IMR-90 (cell line): ENCODE results near the gene ADAMTS14. TPM values are rescaled to one million over a fixed set of nuclear protein-coding genes. Genes with fewer than 3 reads are reported as not detected.

Experiments
- ATAC-seq: fragments of 200-7000 bp; cut with Tn5 transposase; 2 replicates; pipeline ENCODE4 v1.9.1; 2020; ENCODE audit warnings: low read depth, mild to moderate bottlenecking, moderate library complexity
- BruUV-seq: library from RNA; stranded (reverse); fragments of 400-500 nt; replicated peaks from 2 replicates; lab custom pipeline; 2021; lab: Mats Ljungman, UMichigan
- CTCF ChIA-PET: fragments of 300-600 bp; formaldehyde crosslinking; extraction: SDS; loops from one replicate; lab custom pipeline; 2021; ENCODE audit warnings: antibody characterized with exemption; lab: Yijun Ruan, JAX
- POLR2A ChIA-PET: fragments of 300-600 bp; sonication (Branson Sonifier 250); formaldehyde crosslinking; loops from one replicate; lab custom pipeline; 2022; ENCODE audit warnings: antibody characterized with exemption; ENCODE audit not compliant: unreplicated experiment; lab: Charles Lee
- DNase-seq: peaks from one replicate; pipeline ENCODE4 v3.0.0; 2013
- H2AFZ ChIP-seq: replicated peaks from 2 replicates; pipeline ENCODE3; 2013; ENCODE audit warnings: low read length, mild to moderate bottlenecking; ENCODE audit not compliant: poor library complexity
- H2AK5ac ChIP-seq: 2 replicates; pipeline ENCODE4 v1.6.1; 2013; ENCODE audit warnings: low read depth, low read length, inconsistent platforms
- H2AK9ac ChIP-seq: replicated peaks from 2 replicates; pipeline ENCODE3; 2013; ENCODE audit warnings: mild to moderate bottlenecking, low read depth, low read length, moderate library complexity; ENCODE audit not compliant: poor library complexity
- H2BK120ac ChIP-seq: 2 replicates; pipeline ENCODE4 v1.6.1; 2013; ENCODE audit warnings: low read depth, low read length, inconsistent platforms
- H2BK15ac ChIP-seq: 3 replicates; pipeline ENCODE4 v1.6.1; 2013; ENCODE audit warnings: low read depth, low read length, inconsistent platforms
- H2BK20ac ChIP-seq: 2 replicates; pipeline ENCODE4 v1.6.1; 2013; ENCODE audit warnings: low read depth, mild to moderate bottlenecking, inconsistent platforms, low read length, moderate library complexity
- H2BK5ac ChIP-seq: 2 replicates; pipeline ENCODE4 v1.6.1; 2013; ENCODE audit warnings: mild to moderate bottlenecking, low read depth, low read length, inconsistent platforms; ENCODE audit not compliant: poor library complexity, severe bottlenecking
- H3K14ac ChIP-seq: replicated peaks from 2 replicates; pipeline ENCODE4 v1.6.1; 2013; ENCODE audit warnings: low read depth, low read length, inconsistent platforms
- H3K18ac ChIP-seq: 2 replicates; pipeline ENCODE4 v1.6.1; 2013; ENCODE audit warnings: low read depth, low read length, control low read depth
- H3K23ac ChIP-seq: 2 replicates; pipeline ENCODE4 v1.6.1; 2013; ENCODE audit warnings: low read depth, low read length, inconsistent platforms
- H3K27ac ChIP-seq: 2 replicates; pipeline ENCODE4 v1.5.1; 2013; ENCODE audit warnings: mild to moderate bottlenecking, control low read depth, low read length; ENCODE audit not compliant: insufficient read depth
- H3K27me3 ChIP-seq: 2 replicates; pipeline ENCODE4 v1.6.1; 2013; ENCODE audit warnings: low read length; ENCODE audit not compliant: control insufficient read depth, insufficient read depth
- H3K36me3 ChIP-seq: 2 replicates; pipeline ENCODE4 v1.6.1; 2013; ENCODE audit warnings: low read length, mixed read lengths; ENCODE audit not compliant: control insufficient read depth, insufficient read depth
- H3K4ac ChIP-seq: 2 replicates; pipeline ENCODE4 v1.6.1; 2013; ENCODE audit warnings: low read depth, low read length, inconsistent platforms
- H3K4me1 ChIP-seq: 2 replicates; pipeline ENCODE4 v1.6.1; 2013; ENCODE audit warnings: low read length, mixed read lengths; ENCODE audit not compliant: control insufficient read depth, insufficient read depth
- H3K4me2 ChIP-seq: 2 replicates; pipeline ENCODE4 v1.6.1; 2013; ENCODE audit warnings: low read depth, mild to moderate bottlenecking, control low read depth, low read length, moderate library complexity
- H3K4me3 ChIP-seq: 2 replicates; pipeline ENCODE4 v1.5.1; 2013; ENCODE audit warnings: low read depth, mild to moderate bottlenecking, control low read depth, low read length, moderate library complexity; ENCODE audit not compliant: insufficient read depth
- H3K56ac ChIP-seq: 2 replicates; pipeline ENCODE4 v1.6.1; 2013; ENCODE audit warnings: low read length, inconsistent platforms; ENCODE audit not compliant: insufficient read depth; ENCODE audit errors: extremely low read depth
- H3K79me1 ChIP-seq, 2 experiments: 2 replicates each; pipeline ENCODE4 v1.6.1; 2013; ENCODE audit warnings: low read length in 2 of 2, inconsistent platforms in 1 of 2, low read depth in 1 of 2
- H3K9ac ChIP-seq: 2 replicates; pipeline ENCODE4 v1.6.1; 2013; ENCODE audit warnings: low read depth, low read length, control low read depth
- H3K9me1 ChIP-seq: 2 replicates; pipeline ENCODE4 v1.6.1; 2013; ENCODE audit warnings: low read length, inconsistent platforms; ENCODE audit not compliant: insufficient read depth
- H3K9me3 ChIP-seq: 2 replicates; pipeline ENCODE4 v1.6.1; 2013; ENCODE audit warnings: low read length; ENCODE audit not compliant: control insufficient read depth, insufficient read depth
- H4K20me1 ChIP-seq: 2 replicates; pipeline ENCODE4 v1.6.1; 2013; ENCODE audit warnings: low read length, inconsistent platforms; ENCODE audit not compliant: insufficient read depth
- H4K5ac ChIP-seq: 2 replicates; pipeline ENCODE4 v1.6.1; 2013; ENCODE audit warnings: mild to moderate bottlenecking, low read depth, low read length, control low read depth
- H4K8ac ChIP-seq, 2 experiments: 2 replicates each; pipeline ENCODE4 v1.6.1; 2013; ENCODE audit warnings: low read depth in 2 of 2, low read length in 2 of 2, control low read depth in 1 of 2, inconsistent platforms in 1 of 2
- H4K91ac ChIP-seq: 2 replicates; pipeline ENCODE4 v1.6.1; 2013; ENCODE audit warnings: low read depth, low read length, inconsistent platforms; ENCODE audit not compliant: insufficient read depth
- BHLHE40 ChIP-seq: fragments of 150-350 bp; IDR thresholded peaks from 2 replicates; pipeline ENCODE4 v1.6.1; 2016; ENCODE audit warnings: mild to moderate bottlenecking, low read depth, low read length
- CEBPB ChIP-seq: IDR thresholded peaks from 2 replicates; pipeline ENCODE4 v1.6.1; 2012; ENCODE audit warnings: low read depth, low read length, improper control_type of control experiment
- CHD1 ChIP-seq: IDR thresholded peaks from 2 replicates; pipeline ENCODE4 v1.6.1; 2012; ENCODE audit warnings: low read depth, low read length, improper control_type of control experiment
- CTCF ChIP-seq: conservative IDR thresholded peaks from 2 replicates; pipeline ENCODE4 v1.5.1; 2012; ENCODE audit warnings: mild to moderate bottlenecking, low read depth, low read length, improper control_type of control experiment
- ELK1 ChIP-seq: fragments of 150-350 bp; IDR thresholded peaks from 2 replicates; pipeline ENCODE4 v1.6.1; 2016; ENCODE audit warnings: low read depth, mild to moderate bottlenecking, low read length, moderate library complexity, borderline replicate concordance
- FOS ChIP-seq: fragments of 150-350 bp; IDR thresholded peaks from 2 replicates; pipeline ENCODE4 v1.6.1; 2016; ENCODE audit warnings: low read depth, low read length
- MAZ ChIP-seq: IDR thresholded peaks from 2 replicates; pipeline ENCODE4 v1.6.1; 2012; ENCODE audit warnings: low read depth, mild to moderate bottlenecking, low read length, improper control_type of control experiment, moderate library complexity, borderline replicate concordance
- MXI1 ChIP-seq: IDR thresholded peaks from 2 replicates; pipeline ENCODE4 v1.6.1; 2012; ENCODE audit warnings: low read depth, mild to moderate bottlenecking, low read length, moderate library complexity, borderline replicate concordance
- NFE2L2 ChIP-seq: fragments of 150-350 bp; IDR thresholded peaks from 2 replicates; pipeline ENCODE4 v1.6.1; 2016; ENCODE audit warnings: low read depth, mild to moderate bottlenecking, low read length
- POLR2A ChIP-seq: IDR thresholded peaks from 2 replicates; pipeline ENCODE4 v1.6.1; 2012; ENCODE audit warnings: mild to moderate bottlenecking, low read depth, low read length
- RAD21 ChIP-seq: IDR thresholded peaks from 2 replicates; pipeline ENCODE4 v1.6.1; 2012; ENCODE audit warnings: low read length, improper control_type of control experiment
- RCOR1 ChIP-seq: IDR thresholded peaks from 2 replicates; pipeline ENCODE4 v1.6.1; 2012; ENCODE audit warnings: mild to moderate bottlenecking, low read length, improper control_type of control experiment; ENCODE audit not compliant: insufficient replicate concordance
- RFX5 ChIP-seq: IDR thresholded peaks from 2 replicates; pipeline ENCODE4 v1.8.0; 2012; ENCODE audit warnings: low read depth, mild to moderate bottlenecking, low read length, moderate library complexity
- SMC3 ChIP-seq: fragments of 150-350 bp; IDR thresholded peaks from 2 replicates; pipeline ENCODE4 v1.6.1; 2016; ENCODE audit warnings: low read depth, mild to moderate bottlenecking, antibody characterized with exemption, low read length, moderate library complexity
- WGBS, 2 experiments: methylation state at CpG; one replicate each; pipeline versions ENCODE4 v1.1.5 to v1.1.7; 2013; ENCODE audit warnings: missing lambda C conversion rate in 2 of 2; ENCODE audit not compliant: insufficient read length in 1 of 2; ENCODE audit errors: extremely low coverage in 2 of 2; 5-methylcytosine and 5-hydroxymethylcytosine counted together
- dilution Hi-C: fragments of 300-500 bp; cut with HindIII; formaldehyde crosslinking; loops from one replicate; pipeline ENCODE4 v1.14.3; 2018; ENCODE audit warnings: low sequenced_read_pairs; ENCODE audit not compliant: unreplicated experiment
- in situ Hi-C: fragments of 300-500 bp; cut with MboI; formaldehyde crosslinking; loops from 3 replicates; pipeline ENCODE4 v1.14.3; 2019; ENCODE audit warnings: low sequenced_read_pairs, inconsistent platforms, mixed read lengths
- intact Hi-C: fragments of 100-400 bp; cut with micrococcal nuclease; formaldehyde crosslinking; loops from 2 replicates; pipeline ENCODE4 v1.10.0; 2022
- polyA plus RNA-seq, 3 experiments: library from polyadenylated mRNA; depleted of rRNA; stranded (reverse); fragments of >200 nt; gene quantifications; 2 replicates each; pipeline ENCODE4 v1.2.3, GENCODE V29; 2012; ENCODE audit warnings: low replicate concordance in 1 of 3
- total RNA-seq: library from RNA; depleted of rRNA; stranded (reverse); fragments of >200 nt; gene quantifications from 2 replicates; pipeline ENCODE4 v1.2.3, GENCODE V29; 2012
- TF ChIP-seq, protein P1 (sequence below): fragments of 150-350 bp; IDR thresholded peaks from 2 replicates; pipeline ENCODE4 v1.6.1; 2017; ENCODE audit warnings: mild to moderate bottlenecking, antibody characterized with exemption, low read length, low read depth

The ADAMTS14 gene
- total and polyA plus RNA-seq, 2 of the 4 experiments (the other 2 are of a cell fraction), result under 0.01 to 0.31 TPM

DNA sequence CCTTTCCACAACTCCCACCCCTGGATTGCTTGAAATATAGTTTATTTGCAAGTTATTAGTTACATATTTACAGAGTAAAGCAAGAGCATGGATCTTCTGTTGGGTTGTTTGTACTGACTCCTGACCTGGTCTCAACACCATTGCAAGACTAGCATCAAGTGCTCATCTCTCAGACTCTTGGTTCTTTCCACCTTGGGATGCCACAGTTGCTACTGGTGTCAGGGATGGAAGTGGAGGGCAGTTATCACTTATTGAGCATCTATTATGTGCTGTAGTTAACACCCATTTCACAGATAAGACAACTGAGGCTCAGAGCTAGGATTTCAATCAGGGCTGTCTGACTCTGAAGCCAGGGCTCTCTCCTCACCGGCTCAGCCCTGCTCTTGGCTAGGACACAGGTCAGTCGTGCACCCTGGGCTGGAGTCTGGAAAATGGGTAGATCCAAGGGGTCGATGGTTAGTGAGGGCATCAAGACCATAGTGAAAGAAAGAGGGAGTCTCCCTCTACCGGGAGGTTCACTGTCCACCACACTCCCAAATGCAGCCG is 614 bp upstream of the ADAMTS14 start:
- H4K8ac ChIP-seq, result no peak overlapping the region; a peak in 1 of 4 replicates
- H3K27ac ChIP-seq, result no peak overlapping the region; the same call in 1 of the 2 replicates
- H3K27me3 ChIP-seq, result peaks cover 8% of the 10 kb centered on the region
- H3K9me3 ChIP-seq, result no peaks in the 10 kb centered on the region
- H4K91ac ChIP-seq, result 0 out of 2 replicates have a peak overlapping the region, but pooled peaks have one; percentile 28
- peak overlapping the region; percentile 35; the same call in 1 of the 2 replicates for H3K18ac ChIP-seq
- H3K4me3 ChIP-seq, result peak overlapping the region; percentile 57
- H3K4me2 ChIP-seq, result peak overlapping the region; percentile 86
- no peaks in the 10 kb centered on the region for H3K36me3 ChIP-seq
- H3K23ac ChIP-seq, result no peak overlapping the region
- peak overlapping the region; percentile 41; the same call in 1 of the 2 replicates for H2BK120ac ChIP-seq
- H3K56ac ChIP-seq, result no peak overlapping the region; the same call in 1 of the 2 replicates
- H2BK5ac ChIP-seq, result no peak overlapping the region
- ChIA-PET POLR2A (no interaction called here), CTCF (interaction anchor here (0.5 kb wide), 1 partner anchor 113 kb away, joined by 3 read pairs; no protein-coding TSS in a partner anchor)
- no peak for ATAC-seq
- H3K4ac ChIP-seq, result peak overlapping the region; percentile 14
- peak overlapping the region; percentile 58 for H3K9ac ChIP-seq
- peak overlapping the region; percentile 37; the same call in 1 of the 2 replicates for H2AK5ac ChIP-seq
- peak overlapping the region; percentile 56; the same call in 1 of the 2 replicates for H4K5ac ChIP-seq
- no TSS peak for BruUV-seq
- no CpG with 5 or more reads among the region's 5 CpGs for WGBS, 2 experiments
- H3K14ac ChIP-seq, result 0 out of 2 replicates have a peak overlapping the region, but pooled peaks have one; percentile 1
- H2BK15ac ChIP-seq, result no peak overlapping the region
- H3K9me1 ChIP-seq, result peaks cover 4% of the 10 kb centered on the region; the same call in 1 of the 2 replicates
- in situ Hi-C loops (no loop called here), intact Hi-C loops (loop anchor here (5.0 kb wide), 1 partner anchor 119 kb away; no protein-coding TSS in a partner anchor), dilution Hi-C loops (no loop called here)
- peak overlapping the region; percentile 77 for H2AFZ ChIP-seq
- no peaks in the 10 kb centered on the region for H3K79me1 ChIP-seq
- H3K4me1 ChIP-seq, result peaks cover 7% of the 10 kb centered on the region; the same call in 1 of the 2 replicates
- DNase-seq, result no peak
- H4K20me1 ChIP-seq, result no peaks in the 10 kb centered on the region
- peak overlapping the region; percentile 60 for H2AK9ac ChIP-seq
- no peak overlapping the region for H2BK20ac ChIP-seq
- TF ChIP-seq BHLHE40 (no peak), MAZ (no peak), ELK1 (no peak), RAD21 (no peak), RCOR1 (no peak), CHD1 (no peak), CEBPB (no peak), FOS (no peak), POLR2A (no peak), NFE2L2 (no peak), CTCF (no peak), MXI1 (no peak), SMC3 (no peak), RFX5 (no peak)
- TF ChIP-seq, protein P1, sequence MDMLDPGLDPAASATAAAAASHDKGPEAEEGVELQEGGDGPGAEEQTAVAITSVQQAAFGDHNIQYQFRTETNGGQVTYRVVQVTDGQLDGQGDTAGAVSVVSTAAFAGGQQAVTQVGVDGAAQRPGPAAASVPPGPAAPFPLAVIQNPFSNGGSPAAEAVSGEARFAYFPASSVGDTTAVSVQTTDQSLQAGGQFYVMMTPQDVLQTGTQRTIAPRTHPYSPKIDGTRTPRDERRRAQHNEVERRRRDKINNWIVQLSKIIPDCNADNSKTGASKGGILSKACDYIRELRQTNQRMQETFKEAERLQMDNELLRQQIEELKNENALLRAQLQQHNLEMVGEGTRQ, result no peak
